GM18909 (cell line): Measurements from ENCODE around the gene COPA.
A peak's percentile ranks its signal among the peaks of the same experiment; 100 is the strongest.

Experiments
- ATAC-seq: cut with Tn5 transposase; IDR thresholded peaks from one replicate; pipeline ENCODE4 v1.9.1; 2021; ENCODE audit warnings: mild to moderate bottlenecking; ENCODE audit not compliant: unreplicated experiment, poor library complexity

Gene COPA

GRCh38 chr1:160363951-160364735 lies 21.1 kb upstream of the COPA start:
- ATAC-seq: no peak

DNA sequence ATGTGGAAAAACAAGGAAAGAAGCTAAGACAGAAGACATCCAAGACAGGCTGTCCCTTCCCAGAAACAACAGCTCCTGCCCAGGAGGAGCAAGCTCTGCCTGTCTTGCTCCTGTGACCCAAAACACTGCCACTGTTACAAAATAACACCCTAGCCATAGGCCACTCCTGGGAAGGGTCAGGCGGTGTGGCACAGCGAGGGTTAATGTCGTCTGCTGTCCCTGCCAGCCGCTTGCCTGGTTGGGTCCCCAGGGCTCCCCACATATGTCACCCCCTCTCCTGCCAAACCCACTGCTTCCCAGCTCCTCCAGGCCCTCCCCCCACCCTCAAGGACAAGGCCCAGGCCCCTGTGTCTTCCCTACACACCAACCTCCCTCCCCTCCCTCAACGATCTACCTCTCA lies 20.0 kb upstream of the COPA start:
- no peak for ATAC-seq

DNA sequence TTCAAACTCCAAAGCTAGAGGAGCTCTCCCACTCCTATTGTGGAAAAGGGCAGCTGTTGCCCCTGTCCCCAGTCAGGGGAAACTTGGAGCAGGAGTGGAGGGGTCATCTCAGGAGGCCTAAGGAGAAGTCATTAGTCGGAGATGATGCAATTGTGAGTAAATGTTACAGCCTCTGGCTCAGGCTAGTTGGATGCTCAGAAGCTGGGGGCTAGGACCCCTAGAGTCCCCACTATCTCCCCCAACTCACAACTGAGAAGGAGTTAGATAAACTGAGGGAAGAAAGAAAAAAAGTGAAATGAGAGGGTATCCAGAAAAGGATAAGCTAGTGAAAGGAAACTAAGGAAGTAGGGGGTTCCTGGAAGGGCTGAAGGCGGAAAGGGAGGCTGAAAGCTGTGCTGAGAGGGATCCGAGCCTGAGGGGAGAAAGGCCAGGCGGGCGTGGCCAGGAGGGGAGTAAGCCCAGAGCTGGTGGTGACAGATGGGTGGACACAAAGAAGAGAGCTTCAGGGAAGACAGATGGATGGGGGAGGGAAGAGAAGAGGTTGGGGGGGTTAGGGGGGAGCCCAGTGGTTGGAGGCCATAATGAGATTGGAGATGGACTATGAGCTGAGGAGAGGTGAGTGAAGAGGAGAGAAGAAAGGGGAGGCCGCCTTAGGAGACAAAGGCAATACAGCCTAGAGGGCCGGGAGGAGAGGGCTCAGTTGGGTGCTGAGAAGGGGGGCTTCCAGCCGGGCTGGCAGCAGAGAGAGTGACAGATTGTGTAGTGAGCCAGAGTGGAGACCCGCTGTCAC lies 19.3 kb upstream of the COPA start:
- no peak for ATAC-seq

DNA sequence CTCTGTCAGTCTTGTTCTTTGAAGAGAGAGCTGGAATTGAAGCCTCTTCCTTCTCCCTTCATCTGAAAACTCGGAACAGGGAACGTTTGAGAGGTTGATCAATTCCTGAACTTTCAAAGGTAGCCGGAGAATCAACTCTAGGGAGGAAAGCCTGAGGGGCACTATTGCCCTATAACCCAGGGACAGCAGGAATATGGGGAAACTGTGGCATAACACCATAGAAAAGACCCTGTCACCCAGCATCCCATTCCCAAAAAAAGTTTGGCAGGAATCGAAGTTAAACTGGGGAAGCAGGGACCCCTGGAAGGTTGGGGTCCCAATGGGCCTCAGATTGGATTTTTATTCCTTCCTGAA lies 18.7 kb upstream of the COPA start:
- ATAC-seq: no peak

- no peak for ATAC-seq
Observed at GRCh38 chr1:160361199-160361598, 18.1 kb upstream of the COPA start.

DNA sequence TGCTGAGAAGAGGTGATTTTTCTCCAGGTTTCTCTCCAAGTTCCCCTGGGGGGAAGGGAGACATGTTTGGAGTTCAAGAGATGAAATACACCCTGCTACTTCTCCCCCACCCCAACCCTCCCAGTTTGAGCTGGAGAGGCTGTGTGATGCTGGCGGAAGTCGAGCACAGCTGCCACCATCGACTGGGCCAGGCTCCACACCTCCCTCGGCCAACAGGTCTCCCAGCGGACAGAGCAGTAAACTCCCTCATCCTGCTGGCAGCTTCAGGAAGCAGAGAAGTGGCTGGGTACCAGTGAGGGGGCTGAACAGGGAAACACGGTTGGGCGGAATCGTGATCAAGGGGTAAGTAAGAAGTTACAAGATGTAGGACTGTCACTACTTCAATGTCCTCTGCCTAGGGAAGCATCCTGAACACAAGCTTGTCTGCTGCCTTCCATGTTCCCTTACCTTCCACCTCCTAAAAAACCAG lies 17.2 kb upstream of the COPA start:
- no peak for ATAC-seq

DNA sequence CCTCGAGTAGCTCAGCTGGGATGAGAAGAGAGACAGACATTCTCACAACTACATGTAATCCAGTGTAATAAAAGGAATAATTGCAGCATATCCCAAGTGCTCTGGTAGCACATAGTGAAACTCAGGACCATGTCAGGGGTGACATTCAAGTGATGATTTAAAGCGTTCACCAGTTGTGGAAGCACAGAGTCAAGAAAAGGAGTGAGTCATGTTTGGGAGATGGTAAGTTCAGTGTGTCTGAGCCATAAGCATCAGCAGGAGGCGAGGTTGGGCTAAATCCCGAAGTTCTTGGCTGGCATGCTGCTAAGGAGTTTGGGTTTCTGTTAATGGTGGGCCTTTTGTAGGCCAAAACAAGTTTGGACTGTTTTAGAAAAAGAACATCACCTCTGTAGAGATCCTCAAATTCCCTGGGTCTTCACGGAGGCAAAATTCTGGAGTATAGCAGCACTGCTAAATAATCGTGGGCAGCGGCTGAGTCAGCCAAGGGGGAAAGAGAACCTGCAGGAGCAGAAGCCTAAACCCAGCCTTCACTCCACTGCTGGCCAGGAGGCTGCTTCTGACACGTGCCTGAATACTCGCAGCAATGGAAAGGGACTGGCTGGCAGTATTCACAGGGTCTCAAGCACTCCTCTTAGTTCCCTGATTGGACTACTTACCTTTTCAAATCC lies 16.6 kb upstream of the COPA start:
- ATAC-seq: no peak

- ATAC-seq: no peak
Observed at GRCh38 chr1:160358073-160358472, 15.0 kb upstream of the COPA start.

- no peak for ATAC-seq
Observed at GRCh38 chr1:160357286-160358002, 14.4 kb upstream of the COPA start.

DNA sequence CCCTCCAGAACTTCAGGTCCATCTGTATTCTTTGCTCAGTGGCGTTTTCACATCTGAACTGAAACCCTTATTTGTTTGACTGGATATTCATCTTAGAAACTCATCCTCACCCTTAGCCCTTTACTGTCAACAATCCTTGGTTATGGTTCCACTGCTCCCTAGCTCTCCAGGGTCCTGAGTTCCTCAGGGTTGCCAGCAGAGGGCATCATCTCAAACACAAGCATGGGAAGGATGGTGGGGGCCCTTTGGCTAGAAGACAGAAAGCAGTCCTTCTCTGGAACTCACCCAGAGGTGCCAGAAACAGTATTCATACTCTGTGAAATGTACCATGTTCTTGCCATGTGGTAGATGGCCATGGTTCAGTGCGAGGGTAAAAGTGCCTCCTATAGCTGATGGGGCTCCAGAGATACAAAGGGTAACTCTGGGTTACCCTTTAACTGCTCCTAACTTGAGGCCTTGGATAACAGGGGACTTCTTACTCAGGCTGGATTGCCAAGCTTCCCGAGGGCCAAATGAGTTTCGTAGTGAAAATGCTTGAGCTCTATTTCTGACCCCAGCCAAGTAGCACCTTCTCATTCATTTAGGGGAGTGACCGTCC lies 11.4 kb upstream of the COPA start:
- ATAC-seq: no peak

GRCh38 chr1:160353223-160353622 lies 10.2 kb upstream of the COPA start:
- ATAC-seq: no peak

GRCh38 chr1:160352555-160352954 lies 9.5 kb upstream of the COPA start:
- no peak for ATAC-seq

- no peak for ATAC-seq
Observed at GRCh38 chr1:160351629-160352028, 8.6 kb upstream of the COPA start.

DNA sequence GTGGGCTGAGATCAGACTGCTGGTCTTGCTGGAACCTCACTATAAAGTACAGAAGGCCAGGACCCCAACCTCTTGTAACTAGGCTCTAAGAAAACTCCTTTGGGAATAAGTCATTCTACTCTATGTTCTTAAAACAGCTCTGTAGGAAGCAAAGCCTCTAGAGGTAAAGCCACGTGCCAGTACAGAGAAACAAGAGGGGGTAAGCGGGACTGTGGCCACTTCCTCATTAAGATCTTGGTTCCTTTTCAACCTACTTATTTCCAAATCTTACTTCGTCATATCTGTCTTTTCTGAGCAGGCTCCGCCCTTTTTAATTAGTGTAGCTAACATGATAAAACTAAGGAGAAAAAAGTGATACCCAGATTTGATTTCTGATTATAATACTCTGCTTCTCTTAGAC lies 3.9 kb upstream of the COPA start:
- ATAC-seq: peak; percentile 34

DNA sequence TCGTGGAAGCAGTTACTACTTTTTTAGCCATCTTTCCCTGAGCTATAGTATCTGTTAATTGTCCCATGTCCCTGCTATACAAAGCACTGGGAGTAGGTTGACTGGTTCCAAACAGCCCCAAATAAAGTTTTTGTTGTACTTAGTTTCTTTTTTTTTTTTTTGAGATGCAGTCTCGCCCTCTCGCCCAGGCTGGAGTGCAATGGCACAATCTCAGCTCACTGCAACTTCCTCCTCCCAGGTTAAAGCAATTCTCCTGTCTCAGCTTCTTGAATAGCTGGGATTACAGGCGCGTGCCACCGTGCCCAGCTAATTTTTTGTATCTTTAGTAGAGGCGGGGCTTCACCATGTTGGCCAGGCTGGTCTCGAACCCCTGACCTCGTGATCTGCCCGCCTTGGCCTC lies 3.4 kb upstream of the COPA start:
- no peak for ATAC-seq

- no peak for ATAC-seq
Observed at GRCh38 chr1:160344936-160345335, 1.9 kb upstream of the COPA start.

DNA sequence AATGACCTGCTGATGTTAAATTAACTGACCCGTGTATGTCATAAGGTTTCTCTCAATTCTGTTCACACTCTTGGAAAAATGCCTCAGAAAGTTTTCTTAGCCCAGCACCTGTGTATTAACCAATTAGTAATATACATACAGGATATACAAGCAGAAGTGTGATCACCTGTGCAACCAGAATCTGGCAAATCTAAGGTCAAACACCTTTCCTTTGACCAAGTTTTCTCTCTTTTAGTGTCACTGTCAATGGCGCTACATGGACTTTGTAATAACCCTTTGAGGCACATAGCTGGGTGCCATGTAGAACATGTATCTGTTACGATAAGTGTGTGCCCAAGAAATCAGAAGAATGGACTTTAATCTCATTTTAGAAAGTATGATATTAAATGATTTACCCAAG lies 1.2 kb upstream of the COPA start:
- ATAC-seq: no peak

- ATAC-seq: no peak
Observed at GRCh38 chr1:160342526-160342925, 524 bp downstream of the COPA start.

DNA sequence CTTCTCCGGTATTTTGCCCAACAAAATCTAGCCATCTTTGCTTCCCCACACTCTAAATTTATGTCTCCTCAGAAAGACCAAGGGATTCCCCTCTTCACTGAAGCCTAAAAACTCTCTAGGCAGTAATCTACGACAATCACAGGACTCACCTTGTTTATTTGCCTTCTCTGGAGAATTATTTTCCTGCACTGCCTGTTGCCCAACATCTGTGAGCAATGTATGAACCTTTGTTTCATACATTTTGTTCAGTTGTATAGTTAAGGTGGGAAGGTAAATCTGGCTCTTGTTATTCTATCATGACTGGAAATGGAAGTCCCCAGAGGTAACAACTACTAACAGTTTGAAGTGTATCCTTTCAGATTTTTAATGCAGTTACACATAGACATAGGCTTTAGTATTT lies 2.2 kb downstream of the COPA start:
- no peak for ATAC-seq

DNA sequence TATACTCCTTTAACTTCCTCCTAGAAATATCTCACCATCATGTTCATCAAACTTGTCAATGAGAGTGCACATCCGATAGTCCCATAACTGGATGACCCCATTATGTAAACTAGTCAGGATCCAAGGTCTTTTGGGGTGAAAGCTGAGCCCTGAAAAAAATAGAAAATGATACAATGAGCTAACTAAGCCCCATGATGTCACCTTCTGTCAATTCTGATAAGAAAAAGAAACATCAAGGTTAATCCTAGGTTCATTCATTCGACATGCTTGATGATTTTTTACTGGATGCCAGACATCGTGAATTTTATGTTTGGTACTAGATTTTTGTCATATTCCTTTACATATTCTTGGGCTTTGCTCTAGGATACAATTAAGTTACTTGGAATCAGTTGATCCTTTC lies 2.9 kb downstream of the COPA start:
- no peak for ATAC-seq
